Body of pancreas (tissue), 4 donors: Measurements from ENCODE around the gene GNAT1.

Source experiments
- POLR2A ChIP-seq, 3 donors: fragments of 450-650 bp; IDR thresholded peaks; one replicate each; pipeline ENCODE4 v1.6.1; 2016; ENCODE audit warnings: antibody characterized with exemption in 3 of 3, mild to moderate bottlenecking in 2 of 3
- TF ChIP-seq, protein P1 (sequence below), 7 experiments: fragments of 450-650 bp in 4 of 7; fragments of 200-600 bp in 3 of 7; sonication (generic) in 3 of 7; IDR thresholded peaks; one replicate each; pipeline ENCODE4 v1.5.1; 2016 to 2019; ENCODE audit warnings: antibody characterized with exemption in 7 of 7

GRCh38 chr3:50147861-50148260 is 43.5 kb upstream of the GNAT1 start:
- TF ChIP-seq POLR2A (IDR thresholded peaks at IDR 0.05), result no peak
- TF ChIP-seq, protein P1, sequence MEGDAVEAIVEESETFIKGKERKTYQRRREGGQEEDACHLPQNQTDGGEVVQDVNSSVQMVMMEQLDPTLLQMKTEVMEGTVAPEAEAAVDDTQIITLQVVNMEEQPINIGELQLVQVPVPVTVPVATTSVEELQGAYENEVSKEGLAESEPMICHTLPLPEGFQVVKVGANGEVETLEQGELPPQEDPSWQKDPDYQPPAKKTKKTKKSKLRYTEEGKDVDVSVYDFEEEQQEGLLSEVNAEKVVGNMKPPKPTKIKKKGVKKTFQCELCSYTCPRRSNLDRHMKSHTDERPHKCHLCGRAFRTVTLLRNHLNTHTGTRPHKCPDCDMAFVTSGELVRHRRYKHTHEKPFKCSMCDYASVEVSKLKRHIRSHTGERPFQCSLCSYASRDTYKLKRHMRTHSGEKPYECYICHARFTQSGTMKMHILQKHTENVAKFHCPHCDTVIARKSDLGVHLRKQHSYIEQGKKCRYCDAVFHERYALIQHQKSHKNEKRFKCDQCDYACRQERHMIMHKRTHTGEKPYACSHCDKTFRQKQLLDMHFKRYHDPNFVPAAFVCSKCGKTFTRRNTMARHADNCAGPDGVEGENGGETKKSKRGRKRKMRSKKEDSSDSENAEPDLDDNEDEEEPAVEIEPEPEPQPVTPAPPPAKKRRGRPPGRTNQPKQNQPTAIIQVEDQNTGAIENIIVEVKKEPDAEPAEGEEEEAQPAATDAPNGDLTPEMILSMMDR (IDR thresholded peaks at IDR 0.05), result no peak
